Cardiac atrium fibroblast (primary cell): ENCODE results near the gene ELAVL2. TPM values are rescaled to one million over a fixed set of nuclear protein-coding genes. Genes with fewer than 3 reads are reported as not detected.

ENCODE experiments used
- total RNA-seq: library from RNA; depleted of rRNA; stranded (reverse); fragments of >200 nt; gene quantifications from 2 replicates; pipeline ENCODE4 v1.2.3, GENCODE V29; 2015

The ELAVL2 gene
- 0.49 TPM in 1 of 2 replicates, not detected in the other for total RNA-seq

GRCh38 chr9:23826120-23826629 lies at the start of gene ELAVL2:
Gene ELAVL2 (minus strand): TSS chr9:23826240. CDS start chr9:23762234, 64,006 bp downstream.

